Right lobe of liver (tissue), 6 donors: ENCODE measurements around the gene SPOCD1. TPM values are rescaled to one million over a fixed set of nuclear protein-coding genes. Genes with fewer than 3 reads are reported as not detected.
A peak's percentile ranks its signal among the peaks of the same experiment; 100 is the strongest.

Experiments
- ATAC-seq, 4 donors: fragments of 200-7000 bp; cut with Tn5 transposase; one replicate each; pipeline ENCODE4 v1.9.1; 2020; ENCODE audit warnings: mild to moderate bottlenecking in 4 of 4, moderate library complexity in 4 of 4
- DNase-seq, 3 donors: peaks; one replicate each; pipeline ENCODE4 v3.0.0-alpha.2; 2020
- H3K27ac ChIP-seq, 3 donors: fragments of 200-600 bp; one replicate each; pipeline ENCODE4 v1.8.0; 2022
- H3K27me3 ChIP-seq, 2 donors: fragments of 200-600 bp; one replicate each; pipeline ENCODE4 v1.8.0; 2022
- H3K36me3 ChIP-seq, 4 donors: fragments of 200-600 bp; sonication (generic) in 1 of 4; one replicate each; pipeline versions ENCODE4 v1.5.1 to v1.8.0; 2017 to 2022; ENCODE audit warnings: control low read depth in 1 of 4
- H3K4me1 ChIP-seq, 4 donors: fragments of 200-600 bp; sonication (generic) in 1 of 4; one replicate each; pipeline versions ENCODE4 v1.5.1 to v1.8.0; 2017 to 2022; ENCODE audit warnings: control low read depth in 1 of 4
- H3K4me3 ChIP-seq, 3 donors: fragments of 200-600 bp; one replicate each; pipeline ENCODE4 v1.8.0; 2022
- H3K9me3 ChIP-seq, 4 donors: fragments of 200-600 bp; sonication (generic) in 1 of 4; one replicate each; pipeline versions ENCODE4 v1.5.1 to v1.8.0; 2017 to 2022; ENCODE audit warnings: control low read depth in 1 of 4
- CTCF ChIP-seq, 4 donors: fragments of 200-600 bp in 3 of 4; fragments of 450-650 bp in 1 of 4; IDR thresholded peaks; one replicate each; pipeline versions ENCODE4 v1.5.1 to v1.8.0; 2016 to 2022; ENCODE audit warnings: antibody characterized with exemption in 4 of 4, mild to moderate bottlenecking in 2 of 4
- POLR2A ChIP-seq: fragments of 450-650 bp; IDR thresholded peaks from one replicate; pipeline ENCODE4 v1.6.1; 2017; ENCODE audit warnings: antibody characterized with exemption, mild to moderate bottlenecking
- WGBS: methylation state at CpG from one replicate; pipeline ENCODE4 v1.1.6; 2018; ENCODE audit warnings: low coverage, low lambda C conversion rate; ENCODE audit not compliant: insufficient coverage; ENCODE audit errors: missing lambda C conversion rate; 5-methylcytosine and 5-hydroxymethylcytosine counted together
- intact Hi-C, 2 donors: fragments of 100-400 bp; cut with DNase I; formaldehyde crosslinking; loops; one replicate each; pipeline versions ENCODE4 v1.11.2 to v1.14.1; 2022
- microRNA-seq, 2 donors: library from miRNA; unstranded; fragments of <30 nt; microRNA quantifications; one replicate each; pipeline ENCODE4, GENCODE V29; 2019 to 2020
- small RNA-seq, 2 experiments: library from RNA; depleted of rRNA; stranded (forward); fragments of <200 nt; gene quantifications; one replicate each; pipeline ENCODE3, GENCODE V24; 2016
- total RNA-seq, 6 experiments: library from RNA; depleted of rRNA in 2 of 6; stranded (reverse); fragments of >200 nt in 2 of 6; fragmentation: NEBNext Ultra II Directional in 3 of 6; extraction: Animal tissue kit (Norgen Biotek cat#: 25700) in 3 of 6; gene quantifications; one replicate each; pipeline versions ENCODE4 v1.1.0 to v1.2.4, GENCODE V29; 2016 to 2023
- donor health status: DM: no; HTN: yes; CAD: no.
- donor health status: DM: no; HTN: no; CAD: no.
- donor health status: DM: no; HTN: no; CAD: no.
- donor health status: DM: no; HTN: yes; CAD: no.
- donor health status: DM: no; HTN: yes; CAD: no.

SPOCD1 gene
- total RNA-seq, 6 experiments from 2014 or later = 0.15 to 0.74 (median 0.36) TPM; not detected in 2

DNA sequence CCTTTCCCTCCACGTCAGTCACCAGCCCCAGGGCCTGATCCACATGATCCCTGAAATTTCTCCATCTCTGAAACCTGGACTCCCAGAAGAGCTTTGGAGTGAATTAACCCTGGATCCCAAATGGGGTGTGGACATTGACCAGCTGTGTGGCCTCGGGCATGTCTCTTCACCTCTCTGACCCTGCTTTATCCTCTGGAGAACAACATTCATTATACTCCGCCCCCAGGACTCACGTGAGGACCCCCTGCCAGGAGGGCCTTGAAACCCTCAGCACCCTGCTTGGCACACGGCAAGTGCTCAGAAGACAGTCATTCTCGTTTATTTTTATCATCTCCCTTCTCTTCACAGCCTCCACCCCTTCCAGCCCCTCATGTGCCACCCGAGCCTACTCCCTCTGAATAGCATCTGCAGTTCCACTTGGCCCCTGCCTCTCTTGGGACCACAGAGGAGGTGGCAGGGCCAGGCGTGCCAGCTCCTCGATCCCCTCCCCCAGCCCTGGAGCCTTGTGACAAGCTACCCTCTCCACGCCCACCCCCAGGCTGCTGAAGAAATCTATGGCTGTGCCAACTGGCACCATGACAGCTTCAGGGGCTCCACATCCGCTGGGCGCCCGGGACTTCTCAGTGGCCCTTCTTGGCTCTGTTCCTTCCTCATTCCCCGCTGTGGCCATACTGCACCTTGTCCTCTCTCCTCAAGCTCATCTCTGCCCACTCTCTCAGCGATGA, 69.7 kb downstream of the SPOCD1 start:
- DNase-seq (no peak), ATAC-seq (no peak)
- Histone ChIP-seq H3K27ac (no peak overlapping the region), H3K4me1 (peaks cover 0 to 7% (median 4%) of the 10 kb centered on the region in 4 donors), H3K4me3 (no peak overlapping the region), H3K27me3 (no peaks in the 10 kb centered on the region), H3K9me3 (no peaks in the 10 kb centered on the region), H3K36me3 (no peaks in the 10 kb centered on the region)
- no peak for TF ChIP-seq CTCF (IDR thresholded peaks at IDR 0.05)
- TF ChIP-seq POLR2A = no peak
- 56% methylated on average over 10 of the region's 15 CpGs for WGBS
- intact Hi-C loops = no loop called here

- Histone ChIP-seq H3K36me3 (no peaks in the 10 kb centered on the region), H3K27me3 (no peaks in the 10 kb centered on the region), H3K9me3 (no peaks in the 10 kb centered on the region), H3K4me1 (peaks cover 0 to 7% (median 4%) of the 10 kb centered on the region in 4 donors), H3K4me3 (no peak overlapping the region), H3K27ac (no peak overlapping the region)
- 28% methylated on average over 3 of the region's 4 CpGs for WGBS
- intact Hi-C loops = no loop called here
- ATAC-seq (peak; percentile 59 to 85 (median 78)), DNase-seq (peak; percentile 50 to 69 (median 62))
- TF ChIP-seq CTCF (IDR thresholded peaks at IDR 0.05) (peak; percentile 50 to 64 (median 54)), POLR2A (no peak)
Observed at GRCh38 chr1:31745096-31745945, 70.5 kb downstream of the SPOCD1 start.

DNA sequence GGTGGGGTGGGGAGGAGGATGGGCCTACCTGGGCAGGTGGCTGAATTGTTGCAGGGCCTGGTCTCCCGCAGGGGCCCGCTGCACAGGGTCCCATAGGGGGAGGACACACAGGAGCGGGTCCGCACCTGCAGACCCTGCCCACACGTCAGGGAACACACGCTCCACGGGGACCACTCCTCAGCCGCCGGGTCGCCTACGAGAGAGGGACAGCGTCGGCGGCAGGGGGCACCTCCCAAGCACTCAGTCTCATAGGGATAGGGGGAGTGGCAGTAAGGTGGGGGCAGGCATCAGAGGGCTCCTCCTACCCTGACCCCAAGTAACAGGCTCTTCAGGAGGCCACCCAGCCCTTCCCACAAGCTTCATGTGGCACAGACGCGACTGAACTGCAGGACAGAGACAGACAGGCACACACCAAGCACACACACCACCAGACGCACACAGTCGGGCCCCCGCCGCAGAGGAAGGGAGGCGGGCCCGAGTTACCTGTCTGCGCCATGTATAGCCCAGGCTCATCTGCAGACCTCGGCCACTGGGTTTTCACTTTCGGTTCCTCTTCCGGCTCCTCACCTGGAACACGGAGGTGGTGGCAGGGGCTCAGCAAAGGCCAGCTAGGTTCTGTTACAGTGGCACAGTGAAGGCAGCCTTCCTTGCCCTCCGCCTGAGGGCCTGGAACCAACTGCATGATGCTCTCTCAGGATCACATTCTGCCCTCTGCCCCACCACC, 71.5 kb downstream of the SPOCD1 start:
- Histone ChIP-seq H3K9me3 (no peaks in the 10 kb centered on the region), H3K36me3 (no peaks in the 10 kb centered on the region), H3K4me3 (no peak overlapping the region), H3K4me1 (peaks cover 0 to 7% (median 4%) of the 10 kb centered on the region in 4 donors), H3K27me3 (no peaks in the 10 kb centered on the region), H3K27ac (no peak overlapping the region)
- intact Hi-C loops = no loop called here
- no peak for ATAC-seq
- no peak for TF ChIP-seq POLR2A
- DNase-seq = no peak
- no CpG with 5 or more reads among the region's 28 CpGs for WGBS

GRCh38 chr1:31742462-31743212, 73.2 kb downstream of the SPOCD1 start:
- H3K27ac ChIP-seq = no peak overlapping the region
- ATAC-seq (no peak), DNase-seq (no peak)
- TF ChIP-seq CTCF (IDR thresholded peaks at IDR 0.05) = no peak
- no peak for TF ChIP-seq POLR2A
- H3K4me1 ChIP-seq = peaks cover 0 to 7% (median 4%) of the 10 kb centered on the region in 4 donors
- WGBS = no CpG with 5 or more reads among the region's 32 CpGs
- H3K27me3 ChIP-seq = no peaks in the 10 kb centered on the region
- H3K9me3 ChIP-seq = no peaks in the 10 kb centered on the region
- H3K36me3 ChIP-seq = no peaks in the 10 kb centered on the region
- no peak overlapping the region for H3K4me3 ChIP-seq
- intact Hi-C loops = no loop called here

Small RNA genes lying within 50 kb of the gene (microRNA-seq; reads per million reads assigned to microRNA genes)
- gene MIR4254 = 0 reads per million in 2 donors

Small RNA genes lying within 50 kb of the gene (small RNA-seq; reads per million reads assigned to genes)
- gene MIR4254 = 0 reads per million in 2 experiments

Other genes with a start within 250 kb of the SPOCD1 start
- 10 to 100 TPM; 10.1 to 40.4 (median 30.2) TPM for gene TINAGL1, start 239.5 kb downstream of the SPOCD1 start, total RNA-seq
- gene HCRTR1, start 198.3 kb downstream of the SPOCD1 start, total RNA-seq = not detected
- gene PEF1, start 171.1 kb downstream of the SPOCD1 start, total RNA-seq = 10 to 100 TPM; 23.9 to 47.5 (median 32.5) TPM
- gene COL16A1, start 112.0 kb downstream of the SPOCD1 start, total RNA-seq = 1 to 10 TPM in 5 of 6 experiments, under 1 TPM in 1; 0.73 to 3.5 (median 1.9) TPM
- gene ADGRB2, start 51.7 kb downstream of the SPOCD1 start, total RNA-seq = under 1 TPM in 2 of 6 experiments, not detected in 4; 0.06 TPM
- 100 to 1,000 TPM in 4 of 6 experiments, 10 to 100 TPM in 2; 66.3 to 143 (median 117) TPM for gene PTP4A2, start 122.3 kb upstream of the SPOCD1 start, total RNA-seq
- 10 to 100 TPM; 22.8 to 38.2 (median 34.0) TPM for gene KHDRBS1, start 197.8 kb upstream of the SPOCD1 start, total RNA-seq